ENCODE data around the gene ACP5.

DNA sequence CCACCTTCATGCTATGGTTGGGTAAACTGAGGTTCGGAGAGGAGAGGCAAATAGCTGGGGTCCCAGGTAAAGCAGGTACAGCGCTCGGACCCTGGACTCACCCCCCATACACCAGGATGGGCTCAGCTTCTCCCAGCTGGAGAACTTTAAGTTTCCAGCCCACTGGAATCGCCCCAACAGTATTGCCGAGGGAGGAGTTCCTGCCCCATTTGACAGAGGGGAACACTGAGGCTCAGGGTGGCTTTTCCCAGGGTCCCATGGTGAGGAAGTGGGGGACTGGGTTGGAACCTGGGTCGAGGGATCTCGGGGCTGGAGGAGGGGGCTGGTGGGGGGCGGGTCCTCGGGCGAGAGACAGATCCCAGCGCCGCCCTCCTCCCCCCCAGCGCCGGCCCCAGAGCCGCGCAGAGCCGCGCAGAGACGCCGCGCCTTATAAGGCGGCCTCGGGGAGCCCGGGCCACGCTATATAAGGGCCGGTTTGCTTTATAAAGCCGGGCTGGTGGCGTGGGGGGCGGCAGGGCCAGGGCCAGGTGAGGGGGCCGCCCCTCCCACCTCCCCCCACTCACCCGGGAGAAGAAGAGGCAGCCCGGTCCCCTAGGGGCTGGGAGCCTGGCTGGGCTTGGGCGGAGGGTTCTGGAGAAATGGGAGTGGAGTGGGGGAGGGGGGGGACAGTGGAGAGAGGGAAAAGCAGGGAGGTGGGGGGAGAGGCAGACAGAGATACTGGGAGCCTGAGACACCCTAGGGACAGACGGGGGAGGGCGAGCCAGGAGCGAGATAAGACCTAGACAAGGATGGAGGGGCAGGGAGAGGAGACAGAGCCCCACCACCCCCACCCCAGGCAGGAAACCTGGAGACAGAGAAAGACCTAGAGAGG, 37.7 kb downstream of the ACP5 start:
- TF ChIP-seq, protein P1, sequence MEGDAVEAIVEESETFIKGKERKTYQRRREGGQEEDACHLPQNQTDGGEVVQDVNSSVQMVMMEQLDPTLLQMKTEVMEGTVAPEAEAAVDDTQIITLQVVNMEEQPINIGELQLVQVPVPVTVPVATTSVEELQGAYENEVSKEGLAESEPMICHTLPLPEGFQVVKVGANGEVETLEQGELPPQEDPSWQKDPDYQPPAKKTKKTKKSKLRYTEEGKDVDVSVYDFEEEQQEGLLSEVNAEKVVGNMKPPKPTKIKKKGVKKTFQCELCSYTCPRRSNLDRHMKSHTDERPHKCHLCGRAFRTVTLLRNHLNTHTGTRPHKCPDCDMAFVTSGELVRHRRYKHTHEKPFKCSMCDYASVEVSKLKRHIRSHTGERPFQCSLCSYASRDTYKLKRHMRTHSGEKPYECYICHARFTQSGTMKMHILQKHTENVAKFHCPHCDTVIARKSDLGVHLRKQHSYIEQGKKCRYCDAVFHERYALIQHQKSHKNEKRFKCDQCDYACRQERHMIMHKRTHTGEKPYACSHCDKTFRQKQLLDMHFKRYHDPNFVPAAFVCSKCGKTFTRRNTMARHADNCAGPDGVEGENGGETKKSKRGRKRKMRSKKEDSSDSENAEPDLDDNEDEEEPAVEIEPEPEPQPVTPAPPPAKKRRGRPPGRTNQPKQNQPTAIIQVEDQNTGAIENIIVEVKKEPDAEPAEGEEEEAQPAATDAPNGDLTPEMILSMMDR (IDR thresholded peaks at IDR 0.05; ENCODE audit: poor library complexity, severe bottlenecking) = no peak
- TF ChIP-seq POLR2AphosphoS5 (IDR thresholded peaks at IDR 0.05) = no peak
- TF ChIP-seq, protein P2, sequence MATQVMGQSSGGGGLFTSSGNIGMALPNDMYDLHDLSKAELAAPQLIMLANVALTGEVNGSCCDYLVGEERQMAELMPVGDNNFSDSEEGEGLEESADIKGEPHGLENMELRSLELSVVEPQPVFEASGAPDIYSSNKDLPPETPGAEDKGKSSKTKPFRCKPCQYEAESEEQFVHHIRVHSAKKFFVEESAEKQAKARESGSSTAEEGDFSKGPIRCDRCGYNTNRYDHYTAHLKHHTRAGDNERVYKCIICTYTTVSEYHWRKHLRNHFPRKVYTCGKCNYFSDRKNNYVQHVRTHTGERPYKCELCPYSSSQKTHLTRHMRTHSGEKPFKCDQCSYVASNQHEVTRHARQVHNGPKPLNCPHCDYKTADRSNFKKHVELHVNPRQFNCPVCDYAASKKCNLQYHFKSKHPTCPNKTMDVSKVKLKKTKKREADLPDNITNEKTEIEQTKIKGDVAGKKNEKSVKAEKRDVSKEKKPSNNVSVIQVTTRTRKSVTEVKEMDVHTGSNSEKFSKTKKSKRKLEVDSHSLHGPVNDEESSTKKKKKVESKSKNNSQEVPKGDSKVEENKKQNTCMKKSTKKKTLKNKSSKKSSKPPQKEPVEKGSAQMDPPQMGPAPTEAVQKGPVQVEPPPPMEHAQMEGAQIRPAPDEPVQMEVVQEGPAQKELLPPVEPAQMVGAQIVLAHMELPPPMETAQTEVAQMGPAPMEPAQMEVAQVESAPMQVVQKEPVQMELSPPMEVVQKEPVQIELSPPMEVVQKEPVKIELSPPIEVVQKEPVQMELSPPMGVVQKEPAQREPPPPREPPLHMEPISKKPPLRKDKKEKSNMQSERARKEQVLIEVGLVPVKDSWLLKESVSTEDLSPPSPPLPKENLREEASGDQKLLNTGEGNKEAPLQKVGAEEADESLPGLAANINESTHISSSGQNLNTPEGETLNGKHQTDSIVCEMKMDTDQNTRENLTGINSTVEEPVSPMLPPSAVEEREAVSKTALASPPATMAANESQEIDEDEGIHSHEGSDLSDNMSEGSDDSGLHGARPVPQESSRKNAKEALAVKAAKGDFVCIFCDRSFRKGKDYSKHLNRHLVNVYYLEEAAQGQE (IDR thresholded peaks at IDR 0.05; ENCODE audit: borderline replicate concordance) = no peak
- TF ChIP-seq RAD21 (conservative IDR thresholded peaks at IDR 0.05) = no peak
- TF ChIP-seq EZH2 (IDR thresholded peaks at IDR 0.05; ENCODE audit: borderline replicate concordance, insufficient read depth, low read length, poor library complexity, severe bottlenecking) = no peak
- no peak for TF ChIP-seq TAF1 (IDR thresholded peaks at IDR 0.05; ENCODE audit: low read depth)
- no peak for TF ChIP-seq EP300 (conservative IDR thresholded peaks at IDR 0.05; ENCODE audit: poor library complexity, severe bottlenecking)
- no peak for TF ChIP-seq MXI1 (conservative IDR thresholded peaks at IDR 0.05; ENCODE audit: poor library complexity, severe bottlenecking)
